HG03439 (cell line): Measurements from ENCODE around the gene TMEM151B.
A peak's percentile ranks its signal among the peaks of the same experiment; 100 is the strongest.

Experiments used
- ATAC-seq: cut with Tn5 transposase; IDR thresholded peaks from one replicate; pipeline ENCODE4 v1.9.1; 2021; ENCODE audit warnings: mild to moderate bottlenecking, moderate library complexity; ENCODE audit not compliant: unreplicated experiment

The TMEM151B gene

DNA sequence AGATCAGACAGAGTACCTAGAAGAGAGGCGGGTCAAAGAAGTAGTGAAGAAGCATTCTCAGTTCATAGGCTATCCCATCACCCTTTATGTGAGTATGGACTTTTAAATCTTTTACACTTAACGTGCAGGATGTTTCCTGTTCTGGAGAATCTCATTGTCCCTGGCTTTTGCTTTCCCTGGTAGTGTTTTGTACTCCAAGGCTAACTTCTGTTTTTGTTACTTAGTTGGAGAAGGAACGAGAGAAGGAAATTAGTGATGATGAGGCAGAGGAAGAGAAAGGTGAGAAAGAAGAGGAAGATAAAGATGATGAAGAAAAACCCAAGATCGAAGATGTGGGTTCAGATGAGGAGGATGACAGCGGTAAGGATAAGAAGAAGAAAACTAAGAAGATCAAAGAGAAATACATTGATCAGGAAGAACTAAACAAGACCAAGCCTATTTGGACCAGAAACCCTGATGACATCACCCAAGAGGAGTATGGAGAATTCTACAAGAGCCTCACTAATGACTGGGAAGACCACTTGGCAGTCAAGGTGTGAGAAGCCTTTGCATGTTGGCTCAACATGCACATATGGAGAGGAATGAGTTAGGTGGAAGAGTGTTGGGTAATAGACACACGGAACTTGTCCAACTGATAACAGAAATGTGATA is 20.1 kb upstream of the TMEM151B start:
- ATAC-seq = no peak

DNA sequence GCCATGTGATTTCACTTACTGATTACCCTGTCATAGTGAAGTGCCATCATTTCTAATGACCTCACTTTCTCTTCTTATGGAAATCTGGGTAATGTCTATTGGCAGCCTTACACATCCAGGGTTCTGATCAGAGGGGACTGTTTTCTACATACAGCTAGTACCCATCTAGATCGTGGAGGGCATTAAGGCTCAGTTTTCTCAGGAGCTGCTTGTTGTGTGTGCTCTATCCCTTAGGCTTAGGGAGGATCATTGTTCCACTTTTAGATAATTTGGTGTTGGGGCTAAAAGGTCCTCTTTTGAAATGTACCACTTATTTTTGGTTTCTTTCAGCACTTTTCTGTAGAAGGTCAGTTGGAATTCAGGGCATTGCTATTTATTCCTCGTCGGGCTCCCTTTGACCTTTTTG is 19.5 kb upstream of the TMEM151B start:
- no peak for ATAC-seq

DNA sequence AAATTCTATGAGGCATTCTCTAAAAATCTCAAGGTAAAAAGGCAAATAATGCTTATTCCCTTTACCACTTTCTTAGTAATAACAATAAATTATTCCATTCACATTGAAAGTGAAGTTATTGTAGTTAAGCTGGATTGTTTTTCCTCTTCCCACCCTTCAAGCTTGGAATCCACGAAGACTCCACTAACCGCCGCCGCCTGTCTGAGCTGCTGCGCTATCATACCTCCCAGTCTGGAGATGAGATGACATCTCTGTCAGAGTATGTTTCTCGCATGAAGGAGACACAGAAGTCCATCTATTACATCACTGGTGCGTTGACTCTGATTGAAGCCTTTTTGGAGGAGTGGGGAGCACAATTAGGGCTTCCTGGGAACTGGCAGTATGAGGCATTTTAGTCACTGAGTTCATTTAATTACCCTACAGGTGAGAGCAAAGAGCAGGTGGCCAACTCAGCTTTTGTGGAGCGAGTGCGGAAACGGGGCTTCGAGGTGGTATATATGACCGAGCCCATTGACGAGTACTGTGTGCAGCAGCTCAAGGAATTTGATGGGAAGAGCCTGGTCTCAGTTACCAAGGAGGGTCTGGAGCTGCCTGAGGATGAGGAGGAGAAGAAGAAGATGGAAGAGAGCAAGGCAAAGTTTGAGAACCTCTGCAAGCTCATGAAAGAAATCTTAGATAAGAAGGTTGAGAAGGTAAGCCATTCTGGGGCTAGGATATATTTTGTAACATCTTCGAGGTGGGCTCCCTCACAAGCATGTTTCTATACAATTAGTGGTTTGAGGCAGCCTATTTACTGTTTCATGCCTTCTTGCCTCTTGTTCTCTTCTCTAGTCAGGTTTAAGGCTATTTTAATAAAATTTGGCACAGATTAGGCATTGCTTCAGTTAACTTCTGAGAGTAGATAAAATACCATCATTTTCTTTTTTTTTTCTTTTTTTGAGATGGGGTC is 18.4 kb upstream of the TMEM151B start:
- ATAC-seq = no peak

DNA sequence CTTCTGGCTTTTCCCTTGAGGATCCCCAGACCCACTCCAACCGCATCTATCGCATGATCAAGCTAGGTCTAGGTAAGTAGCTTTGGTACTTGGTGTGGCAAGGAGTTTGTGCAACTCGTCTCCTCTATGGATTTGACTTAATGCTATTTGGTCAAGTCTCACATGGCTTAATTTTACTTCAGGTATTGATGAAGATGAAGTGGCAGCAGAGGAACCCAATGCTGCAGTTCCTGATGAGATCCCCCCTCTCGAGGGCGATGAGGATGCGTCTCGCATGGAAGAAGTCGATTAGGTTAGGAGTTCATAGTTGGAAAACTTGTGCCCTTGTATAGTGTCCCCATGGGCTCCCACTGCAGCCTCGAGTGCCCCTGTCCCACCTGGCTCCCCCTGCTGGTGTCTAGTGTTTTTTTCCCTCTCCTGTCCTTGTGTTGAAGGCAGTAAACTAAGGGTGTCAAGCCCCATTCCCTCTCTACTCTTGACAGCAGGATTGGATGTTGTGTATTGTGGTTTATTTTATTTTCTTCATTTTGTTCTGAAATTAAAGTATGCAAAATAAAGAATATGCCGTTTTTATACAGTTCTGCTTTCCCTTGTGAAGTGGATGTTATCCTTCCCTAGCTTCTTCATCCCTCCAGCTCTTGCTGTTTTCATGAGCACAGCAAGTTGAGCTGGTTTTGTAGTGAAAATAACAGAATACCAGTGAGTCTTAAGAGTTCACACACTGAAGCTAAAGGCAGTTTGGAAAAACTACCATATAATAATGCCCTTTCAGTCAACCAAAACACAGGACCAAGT is 16.7 kb upstream of the TMEM151B start:
- no peak for ATAC-seq

DNA sequence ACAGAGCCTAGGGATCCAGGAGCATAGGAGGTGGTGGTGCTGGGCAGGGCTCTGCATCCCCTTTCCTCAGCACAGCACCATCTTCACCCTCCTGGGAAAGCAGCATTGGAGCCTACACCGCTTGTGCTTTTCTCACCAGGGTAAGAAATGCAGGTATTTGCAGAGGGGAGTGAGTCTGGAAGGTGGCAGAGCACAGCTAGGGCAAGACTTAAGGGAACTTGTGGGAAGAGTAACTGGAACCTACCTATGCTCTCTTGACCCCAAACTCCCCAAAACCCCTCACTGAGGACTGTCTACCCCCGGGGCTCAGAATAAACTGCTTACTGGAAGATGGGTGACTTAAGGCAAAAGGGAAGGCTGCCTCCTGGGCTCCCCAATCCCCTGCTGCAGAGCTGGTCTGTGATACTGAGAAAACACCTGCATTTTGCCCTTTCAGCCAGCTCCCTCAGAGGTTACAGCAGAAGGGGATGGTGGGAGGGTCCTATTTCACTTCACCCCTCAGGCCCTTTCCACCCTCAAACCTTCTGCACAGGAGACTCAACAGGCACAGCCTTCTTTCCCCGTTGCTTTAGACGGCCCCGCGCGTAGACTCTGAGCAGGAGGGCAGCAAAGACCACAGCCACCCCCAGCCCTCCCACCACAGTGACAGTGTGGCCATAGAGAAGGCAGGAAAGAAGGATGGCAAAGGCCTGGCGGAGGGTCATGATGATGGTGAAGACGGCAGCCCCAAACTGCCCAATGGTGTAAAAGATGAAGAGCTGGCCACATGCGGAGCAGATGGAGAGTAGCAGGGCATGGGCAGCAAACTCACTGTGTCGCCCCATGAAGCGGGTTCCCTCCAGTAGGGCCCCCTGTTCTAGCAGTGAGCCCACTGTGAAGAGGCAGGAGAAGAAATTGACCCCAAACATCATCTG is 15.8 kb upstream of the TMEM151B start:
- ATAC-seq = no peak

DNA sequence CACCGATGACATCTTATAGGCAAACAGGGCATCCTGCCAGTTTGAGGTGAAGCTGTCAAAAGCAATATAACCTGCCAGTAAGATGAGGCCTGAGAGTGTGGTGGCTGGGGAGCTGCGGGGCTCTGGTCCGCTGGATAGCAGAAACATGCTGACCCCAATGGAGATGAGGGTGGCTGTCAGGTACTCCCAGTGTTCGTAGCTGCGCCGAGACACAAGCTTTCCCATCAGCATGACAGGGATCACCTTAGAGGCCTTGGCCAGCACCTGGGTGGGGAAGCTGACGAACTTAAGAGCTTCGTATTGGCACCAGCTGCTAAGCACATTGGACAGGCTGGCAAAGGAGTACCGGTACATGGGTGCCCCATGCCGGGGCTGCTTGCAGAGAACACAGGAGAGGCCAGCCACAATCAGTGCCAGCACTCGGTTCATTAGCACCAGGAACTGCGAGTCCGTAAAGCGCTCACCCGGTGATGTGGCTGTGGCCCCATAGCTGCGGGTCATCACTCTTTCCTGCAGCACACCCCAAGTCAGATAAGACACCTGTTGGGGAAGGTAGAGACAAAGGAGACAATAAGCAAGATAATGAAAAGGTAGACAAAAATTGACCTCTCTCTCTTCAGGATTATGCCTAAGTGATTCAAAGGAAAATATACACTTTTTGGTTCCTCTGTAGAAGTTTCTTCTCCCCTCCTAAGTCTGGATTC is 15.0 kb upstream of the TMEM151B start:
- ATAC-seq = no peak

DNA sequence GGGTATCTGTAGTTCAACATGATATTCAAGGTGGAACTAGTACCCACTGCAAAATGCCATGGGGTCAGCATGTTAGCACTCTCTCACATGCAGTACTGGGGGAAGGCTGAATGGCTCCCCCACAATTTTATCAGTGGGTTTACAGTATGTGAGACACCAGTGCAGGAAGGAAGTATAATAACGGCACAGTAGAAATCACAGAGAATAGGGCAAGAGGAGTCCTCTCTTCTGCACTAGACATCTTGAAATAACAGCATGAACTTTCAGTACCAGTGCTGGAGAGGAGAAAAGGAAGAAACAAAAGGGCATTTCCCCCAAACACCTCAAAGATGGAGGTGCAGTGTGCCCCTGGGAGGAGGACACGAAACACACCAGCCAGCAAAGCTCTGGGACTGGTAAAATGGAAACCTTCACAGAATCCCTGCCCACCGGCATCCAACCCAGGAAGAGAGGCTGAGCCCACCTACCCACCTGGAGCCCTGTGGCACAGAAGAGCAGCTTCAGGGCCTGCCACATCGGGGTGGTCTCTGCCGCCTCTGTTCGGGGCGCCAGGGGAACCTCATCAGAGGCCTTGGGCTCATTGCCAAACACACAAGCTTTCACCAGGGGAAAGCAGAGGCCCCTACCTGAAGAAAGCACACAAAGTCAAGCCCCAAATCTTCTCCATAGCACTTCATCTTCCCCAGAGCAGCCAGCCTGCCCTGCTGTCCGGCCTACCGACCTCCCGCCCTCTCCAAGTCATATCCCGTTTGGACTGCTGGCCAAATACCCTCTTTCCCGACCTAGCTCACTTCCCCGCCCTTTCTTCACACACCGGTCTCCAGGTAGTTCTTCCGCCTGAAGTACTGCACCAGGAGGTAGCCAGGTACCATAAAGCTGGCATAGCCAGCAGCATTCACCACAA is 14.1 kb upstream of the TMEM151B start:
- ATAC-seq = no peak

DNA sequence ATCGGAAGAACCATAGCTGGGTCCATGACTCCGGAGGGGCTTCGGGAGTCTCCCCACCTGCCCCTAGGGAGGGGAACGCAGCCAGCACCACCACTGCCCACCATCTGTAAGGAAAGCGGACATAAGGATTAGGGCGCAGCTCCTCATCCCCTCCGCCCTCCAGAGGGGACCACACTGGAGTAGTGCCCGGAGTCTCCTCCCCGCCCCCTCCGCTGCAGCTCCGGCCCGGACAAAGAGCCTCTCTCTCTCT is 13.6 kb upstream of the TMEM151B start:
- ATAC-seq = peak; percentile 15

DNA sequence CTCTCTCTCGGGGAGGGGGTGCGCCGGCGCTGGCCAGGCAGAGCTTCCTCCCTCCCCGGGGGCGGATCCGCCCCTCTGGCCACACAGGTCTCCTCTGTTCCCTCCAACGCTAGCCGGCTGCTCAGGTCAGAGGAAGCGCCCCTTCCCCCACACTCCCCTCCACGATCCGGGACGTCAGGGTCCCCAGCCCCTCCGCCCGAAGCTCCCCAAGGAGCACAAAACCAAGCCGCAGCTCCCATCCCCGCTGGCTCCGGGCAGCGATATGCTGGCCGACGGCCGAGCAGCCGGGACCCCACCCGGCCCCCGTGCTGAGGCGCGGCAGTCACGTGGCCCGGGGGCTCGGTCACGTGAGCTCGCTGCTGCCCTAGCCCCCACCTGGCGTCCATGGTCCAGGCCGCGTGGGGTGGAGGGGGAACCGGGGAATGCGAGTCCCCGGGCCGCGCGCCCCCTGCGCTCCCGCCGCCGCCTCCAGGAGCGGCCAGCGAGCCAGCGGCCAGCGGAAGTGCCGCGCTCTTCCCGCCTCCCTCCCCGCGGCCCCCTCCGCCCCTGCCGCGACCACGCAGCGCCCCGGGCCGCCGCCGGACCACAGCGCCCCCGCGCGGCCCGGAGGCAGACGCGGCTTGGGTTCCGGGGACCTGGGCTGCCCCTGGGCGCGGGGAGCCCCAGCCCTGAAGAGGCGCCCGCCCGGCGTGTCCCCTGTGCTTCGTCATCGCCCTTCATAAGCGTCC is 13.1 kb upstream of the TMEM151B start, which contains the start of gene SLC35B2:
Gene SLC35B2 (minus strand): TSS at position 504 of the 728 bp plus-strand sequence. CDS start 118 bp downstream, at position 386.
- ATAC-seq = peak; percentile 42

DNA sequence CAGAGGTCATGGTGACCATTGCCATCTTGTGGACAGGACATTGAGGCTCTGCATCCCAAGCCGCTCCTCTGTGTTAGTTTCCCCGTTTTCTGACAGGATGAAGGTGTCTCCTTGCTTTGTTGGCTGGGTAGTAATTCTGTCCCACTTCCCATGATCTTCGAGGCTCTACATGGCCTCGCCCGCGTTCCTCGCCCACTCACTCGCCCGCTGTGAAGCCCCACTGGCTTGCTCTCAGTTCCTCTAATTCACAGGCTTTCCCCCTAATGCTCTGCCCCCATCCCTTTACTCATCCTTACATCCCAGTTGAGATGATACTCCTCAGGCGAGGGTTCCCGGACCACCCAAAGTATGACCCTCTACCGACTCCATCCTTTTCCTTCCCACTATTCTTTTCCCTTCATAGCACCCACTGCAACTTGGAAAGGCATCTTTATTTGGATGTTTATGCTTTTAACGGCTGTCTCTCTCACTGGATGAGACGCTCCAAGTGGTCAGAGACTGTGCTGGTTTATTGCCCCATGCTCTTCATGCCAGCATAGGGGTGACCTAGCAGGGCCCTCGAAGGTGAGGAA is 12.4 kb upstream of the TMEM151B start:
- ATAC-seq = peak; percentile 13

DNA sequence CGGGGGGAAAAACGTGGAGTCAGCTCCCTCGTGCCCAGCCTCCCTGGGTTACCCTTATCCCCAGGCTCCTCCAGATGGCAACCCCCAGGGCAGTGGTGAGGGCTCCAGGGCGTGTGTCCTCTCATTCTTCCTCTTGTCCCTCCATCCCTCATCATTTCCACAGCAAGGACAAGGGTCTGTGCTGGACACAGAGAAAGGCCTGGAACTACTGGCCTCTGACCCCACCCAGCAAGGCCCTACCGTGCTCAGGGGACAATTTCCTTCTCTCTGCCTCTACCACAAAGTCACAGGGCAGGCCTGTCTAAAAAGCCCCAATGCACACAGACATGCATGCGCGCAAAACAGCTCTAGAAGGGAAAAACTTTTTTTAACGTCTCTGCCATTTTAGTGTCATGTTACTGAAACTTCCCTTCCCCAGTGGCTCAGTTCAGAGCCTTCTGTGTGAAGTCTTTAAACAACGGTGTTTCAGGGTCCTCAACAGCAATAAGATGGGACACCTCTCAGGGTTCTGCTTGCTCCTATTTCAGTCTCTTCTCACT is 11.9 kb upstream of the TMEM151B start:
- ATAC-seq = no peak

DNA sequence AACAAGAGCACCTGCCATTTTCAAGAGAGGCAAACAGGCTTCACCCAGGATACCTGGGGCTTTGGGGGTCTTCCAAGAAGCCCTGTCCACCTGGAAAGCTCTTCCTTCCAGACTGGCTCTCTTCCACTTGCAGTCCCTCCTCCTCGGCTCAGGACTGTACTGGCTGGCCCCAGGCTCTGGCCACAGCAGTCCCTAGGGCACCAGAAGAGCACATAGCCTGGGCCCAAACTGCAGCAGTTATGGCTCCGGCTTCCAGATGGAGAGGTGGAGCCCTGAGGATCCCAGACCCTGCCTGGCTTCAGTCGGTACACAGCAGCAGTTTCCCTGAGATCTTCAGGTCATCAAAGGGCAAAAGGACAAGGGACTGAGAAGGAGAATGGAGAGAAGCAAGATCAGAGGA is 11.3 kb upstream of the TMEM151B start:
- ATAC-seq = no peak

DNA sequence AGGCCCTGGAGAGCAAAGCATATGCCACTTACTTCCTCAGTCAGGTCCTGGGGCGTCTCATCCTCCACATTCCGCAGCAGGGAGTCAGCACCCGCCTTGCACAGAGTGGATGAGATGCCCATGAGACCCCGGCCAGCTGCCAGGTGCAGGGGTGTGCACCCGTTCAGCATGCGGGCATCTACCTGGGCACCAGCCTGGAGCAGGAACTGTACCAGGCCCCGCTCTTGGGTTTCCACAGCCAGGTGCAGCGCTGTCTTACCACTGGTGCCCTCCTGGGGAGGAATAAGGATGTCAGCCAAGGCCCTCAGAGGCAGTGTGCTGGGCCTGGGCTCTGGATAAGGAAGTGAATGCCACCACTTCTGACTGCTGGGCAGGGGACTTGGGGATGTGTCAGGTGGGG is 10.2 kb upstream of the TMEM151B start:
- ATAC-seq = no peak

DNA sequence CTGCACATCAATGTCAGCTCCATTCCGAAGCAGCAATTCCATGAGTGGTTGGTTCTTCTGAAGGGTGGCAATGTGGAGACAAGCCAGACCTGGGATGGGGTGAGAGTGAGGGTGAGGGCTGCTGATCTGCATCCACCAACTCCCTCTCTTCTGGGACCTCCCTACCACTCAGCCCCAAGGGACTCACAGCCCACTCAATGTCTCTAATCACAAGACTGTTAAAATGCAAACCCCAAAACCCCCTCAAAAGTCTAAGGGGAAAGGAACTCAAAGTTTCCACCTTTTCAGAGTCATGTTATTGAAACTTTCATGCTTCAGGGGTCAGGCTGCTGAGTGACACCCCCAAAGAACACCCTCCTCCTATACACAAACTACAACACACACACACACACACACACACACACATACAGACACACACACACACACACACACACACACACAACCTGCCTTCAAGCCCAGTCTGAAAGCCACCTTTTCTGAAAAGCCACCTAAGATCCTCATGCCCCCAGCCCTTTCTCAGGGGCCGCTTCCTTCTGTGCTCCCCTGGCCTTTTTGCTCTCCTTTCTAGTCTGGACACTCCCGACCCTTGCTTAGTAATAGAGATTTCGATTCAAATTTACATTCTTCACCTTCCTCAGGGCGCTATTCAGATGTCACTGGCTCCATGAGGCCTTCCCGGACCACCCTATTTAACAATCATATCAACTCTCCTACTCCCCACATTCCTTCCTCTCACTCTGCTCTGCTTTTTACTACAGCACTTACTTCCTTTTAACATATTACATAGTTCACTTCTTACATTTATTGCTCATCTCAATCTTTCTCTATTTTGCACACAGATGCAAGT is 9.6 kb upstream of the TMEM151B start:
- ATAC-seq = no peak

DNA sequence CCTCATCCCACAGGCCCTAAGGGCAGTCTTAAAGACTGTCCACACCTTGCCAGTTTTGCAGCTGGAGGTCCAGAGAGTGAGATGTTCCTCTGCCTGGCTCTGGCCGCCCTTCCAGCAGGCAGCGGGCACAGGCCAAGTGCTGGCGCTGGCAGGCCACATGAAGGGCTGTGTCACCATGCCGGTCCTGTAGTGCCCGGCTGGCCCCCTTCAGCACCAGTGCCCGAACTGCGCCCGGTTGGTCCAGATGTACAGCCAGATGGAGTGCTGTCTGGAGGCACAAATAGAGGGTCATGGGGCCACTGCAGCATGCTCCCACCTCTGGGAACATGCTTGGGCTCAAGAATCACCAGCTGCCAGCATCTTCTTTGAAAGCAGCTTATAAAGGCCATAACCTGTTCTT is 8.7 kb upstream of the TMEM151B start:
- ATAC-seq = no peak

DNA sequence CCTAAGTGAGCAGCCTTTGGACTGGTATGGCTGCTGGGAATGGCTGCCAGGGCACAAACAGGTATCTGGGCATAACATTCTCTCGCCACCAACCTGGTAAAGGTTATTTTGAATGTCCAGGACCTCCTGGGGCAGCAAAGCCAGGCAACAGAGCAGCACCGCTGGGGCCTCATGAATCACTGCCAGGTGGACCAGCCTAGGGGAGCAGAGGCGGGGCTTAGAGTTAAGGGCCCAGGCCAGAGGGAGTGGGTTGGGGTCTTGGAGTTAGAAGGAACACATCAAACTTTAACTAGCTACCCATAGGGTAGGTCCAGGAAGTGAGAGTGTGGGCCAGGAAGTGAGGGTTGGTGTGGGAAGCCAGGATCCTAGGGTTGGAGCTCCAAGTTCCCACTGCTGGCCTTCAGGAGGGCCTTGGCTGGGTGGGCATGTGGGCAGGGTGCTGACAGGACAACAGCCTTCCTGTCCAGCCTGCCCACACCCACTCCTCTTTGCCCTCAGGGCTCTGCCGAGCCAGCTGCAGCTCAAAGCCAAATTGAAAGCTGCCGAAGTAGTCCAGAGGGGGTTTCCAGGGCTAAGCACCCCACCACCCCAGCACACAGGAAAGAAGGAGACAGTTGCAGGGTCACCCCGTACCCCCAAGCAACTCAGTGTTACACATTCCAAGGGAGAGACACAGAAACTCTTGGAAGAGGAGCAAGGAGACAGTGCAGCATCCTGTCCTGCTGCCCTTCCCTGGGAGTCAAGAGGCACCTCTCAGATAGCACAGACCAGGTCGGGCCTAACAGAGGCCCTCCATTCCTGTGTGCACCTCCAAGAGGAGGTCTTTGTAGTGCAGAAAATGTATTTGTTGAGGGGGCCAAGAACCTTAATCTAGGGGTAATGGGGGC is 7.5 kb upstream of the TMEM151B start:
- ATAC-seq = no peak
